HCT116 (cell line): ENCODE results near the gene FCMR. TPM values are rescaled to one million over a fixed set of nuclear protein-coding genes. Genes with fewer than 3 reads are reported as not detected.

ENCODE experiments used
- ATAC-seq: fragments of 200-7000 bp; cut with Tn5 transposase; 2 replicates; pipeline ENCODE4 v1.9.1; 2020; ENCODE audit warnings: mild to moderate bottlenecking, moderate library complexity
- BruUV-seq: library from RNA; stranded (reverse); fragments of 400-500 nt; replicated peaks from 2 replicates; lab custom pipeline; 2021; lab: Mats Ljungman, UMichigan
- CTCF ChIA-PET: fragments of 300-600 bp; sonication (Branson Sonifier 250); formaldehyde crosslinking; loops from one replicate; lab custom pipeline; 2021; ENCODE audit warnings: antibody characterized with exemption; lab: Charles Lee
- POLR2A ChIA-PET: fragments of 300-600, 350-600 bp; sonication (Branson Sonifier 250); formaldehyde crosslinking; loops from one replicate; lab custom pipeline; 2021; ENCODE audit warnings: antibody characterized with exemption; lab: Charles Lee
- RAD21 ChIA-PET, 2 experiments: fragments of 300-600 bp; sonication (Branson Sonifier 250); formaldehyde crosslinking; loops; one replicate each; lab custom pipeline; 2023; ENCODE audit warnings: low total read pairs in 2 of 2; ENCODE audit not compliant: uncharacterized antibody in 2 of 2, unreplicated experiment in 2 of 2, low non-redundant PET in 1 of 2; lab: Charles Lee
- DNase-seq: peaks from one replicate; pipeline ENCODE4 v3.0.0-alpha.2; 2010; ENCODE audit warnings: low read depth, low spot score
- H2AFZ ChIP-seq: fragments of 200-600 bp; shearing (Covaris generic), sonication (generic); 2 replicates; pipeline ENCODE4 v1.6.1; 2017; ENCODE audit warnings: low read depth, mixed run types, mixed read lengths, antibody characterized with exemption, low read length; ENCODE audit not compliant: poor library complexity, severe bottlenecking
- H3K27ac ChIP-seq: 2 replicates; pipeline ENCODE4 v1.5.1; 2012; ENCODE audit warnings: low read depth, low read length
- H3K27me3 ChIP-seq: fragments of 200-600 bp; sonication (generic); 2 replicates; pipeline ENCODE4 v1.6.1; 2016; ENCODE audit warnings: mixed run types, low read length, mixed read lengths; ENCODE audit not compliant: insufficient read depth
- H3K36me3 ChIP-seq, 2 experiments: fragments of 200-500 bp in 1 of 2; fragments of 200-600 bp in 1 of 2; sonication (Bioruptor generic) in 1 of 2; sonication (generic) in 1 of 2; 2 replicates each; pipeline versions ENCODE4 v1.5.1 to v1.6.1; 2014 to 2016; ENCODE audit warnings: low read length in 2 of 2, inconsistent platforms in 1 of 2, mixed read lengths in 1 of 2, mixed run types in 1 of 2; ENCODE audit not compliant: insufficient read depth in 2 of 2, control insufficient read depth in 1 of 2
- H3K4me1 ChIP-seq, 2 experiments: fragments of 200-600 bp in 1 of 2; sonication (generic) in 1 of 2; 2 replicates each; pipeline versions ENCODE4 v1.5.1 to v1.6.1; 2012 to 2017; ENCODE audit warnings: low read length in 2 of 2, inconsistent platforms in 1 of 2, mild to moderate bottlenecking in 1 of 2, mixed read lengths in 1 of 2, mixed run types in 1 of 2, moderate library complexity in 1 of 2; ENCODE audit not compliant: insufficient read depth in 2 of 2, control insufficient read depth in 1 of 2
- H3K4me2 ChIP-seq: fragments of 200-600 bp; sonication (generic); 2 replicates; pipeline ENCODE4 v1.6.1; 2017; ENCODE audit warnings: mixed run types, low read length, mixed read lengths
- H3K4me3 ChIP-seq, 2 experiments: fragments of 200-600 bp in 1 of 2; sonication (generic) in 1 of 2; replicated peaks in 1 of 2; 2 replicates each; pipeline ENCODE4 v1.5.1; 2011 to 2016; ENCODE audit warnings: low read length in 2 of 2, control low read depth in 1 of 2, low read depth in 1 of 2, mild to moderate bottlenecking in 1 of 2, mixed read lengths in 1 of 2, mixed run types in 1 of 2
- H3K79me2 ChIP-seq: fragments of 200-600 bp; sonication (generic); 2 replicates; pipeline ENCODE4 v1.6.1; 2017; ENCODE audit warnings: mild to moderate bottlenecking, mixed run types, low read length, moderate library complexity, mixed read lengths; ENCODE audit not compliant: insufficient read depth
- H3K9ac ChIP-seq: fragments of 200-600 bp; sonication (generic); 2 replicates; pipeline ENCODE4 v1.6.1; 2016; ENCODE audit warnings: low read length, mixed read lengths
- H3K9me2 ChIP-seq: fragments of 200-600 bp; sonication (generic), shearing (Covaris generic); 2 replicates; pipeline ENCODE4 v1.6.1; 2017; ENCODE audit warnings: mixed run types, mild to moderate bottlenecking, moderate library complexity; ENCODE audit not compliant: insufficient read depth
- H3K9me3 ChIP-seq, 2 experiments: fragments of 200-500 bp in 1 of 2; fragments of 200-600 bp in 1 of 2; sonication (Bioruptor generic) in 1 of 2; sonication (generic) in 1 of 2; 2 replicates each; pipeline ENCODE4 v1.6.1; 2014 to 2017; ENCODE audit warnings: low read length in 2 of 2, mixed read lengths in 2 of 2, inconsistent platforms in 1 of 2, low read depth in 1 of 2, mild to moderate bottlenecking in 1 of 2, mixed run types in 1 of 2, moderate library complexity in 1 of 2; ENCODE audit not compliant: control insufficient read depth in 1 of 2, insufficient read depth in 1 of 2
- H4K20me1 ChIP-seq: fragments of 200-600 bp; sonication (generic), shearing (Covaris generic); 2 replicates; pipeline ENCODE4 v1.6.1; 2017; ENCODE audit warnings: mixed run types, mild to moderate bottlenecking, moderate library complexity; ENCODE audit not compliant: insufficient read depth
- CBX3 ChIP-seq: IDR thresholded peaks from 2 replicates; pipeline ENCODE4 v1.6.1; 2012; ENCODE audit warnings: low read depth
- CEBPB ChIP-seq: IDR thresholded peaks from 2 replicates; pipeline ENCODE4 v1.6.1; 2012; ENCODE audit warnings: low read depth
- CTCF ChIP-seq, 3 experiments: fragments of 200-600 bp in 1 of 3; sonication (generic) in 1 of 3; IDR thresholded peaks in 2 of 3; conservative IDR thresholded peaks in 1 of 3; 2 replicates each; pipeline ENCODE4 v1.5.1; 2012 to 2017; ENCODE audit warnings: low read depth in 2 of 3, low read length in 2 of 3, antibody characterized with exemption in 1 of 3, borderline replicate concordance in 1 of 3, control low read depth in 1 of 3, mild to moderate bottlenecking in 1 of 3, mixed read lengths in 1 of 3, mixed run types in 1 of 3, moderate library complexity in 1 of 3; ENCODE audit not compliant: insufficient read depth in 1 of 3
- ELF1 ChIP-seq: IDR thresholded peaks from 2 replicates; pipeline ENCODE4 v1.6.1; 2012; ENCODE audit warnings: low read depth, borderline replicate concordance
- FOSL1 ChIP-seq: IDR thresholded peaks from 2 replicates; pipeline ENCODE4 v1.6.1; 2012; ENCODE audit warnings: low read depth
- JUND ChIP-seq: IDR thresholded peaks from 2 replicates; pipeline ENCODE4 v1.6.1; 2012
- POLR2A ChIP-seq: IDR thresholded peaks from 2 replicates; pipeline ENCODE4 v1.7.0; 2011; ENCODE audit warnings: borderline replicate concordance; ENCODE audit not compliant: insufficient read depth, insufficient read length; ENCODE audit errors: extremely low read depth
- POLR2AphosphoS5 ChIP-seq: IDR thresholded peaks from 2 replicates; pipeline ENCODE4 v1.6.1; 2011; ENCODE audit warnings: mild to moderate bottlenecking, low read depth, low read length, moderate library complexity
- SIN3A ChIP-seq: IDR thresholded peaks from 2 replicates; pipeline ENCODE4 v1.6.1; 2012; ENCODE audit warnings: low read depth
- SRF ChIP-seq: IDR thresholded peaks from 2 replicates; pipeline ENCODE4 v1.6.1; 2012; ENCODE audit warnings: low read depth
- TCF7L2 ChIP-seq: IDR thresholded peaks from 2 replicates; pipeline ENCODE4 v1.7.0; 2011; ENCODE audit warnings: borderline replicate concordance, inconsistent platforms; ENCODE audit not compliant: insufficient read depth, insufficient read length; ENCODE audit errors: extremely low read depth
- YY1 ChIP-seq: IDR thresholded peaks from 2 replicates; pipeline ENCODE4 v1.6.1; 2011; ENCODE audit warnings: low read length, low read depth, moderate library complexity, mild to moderate bottlenecking; ENCODE audit not compliant: insufficient replicate concordance; ENCODE audit errors: extremely low read depth
- ZFX ChIP-seq: fragments of 450-650 bp; IDR thresholded peaks from 2 replicates; pipeline ENCODE4 v1.6.1; 2017
- ZNF274 ChIP-seq: fragments of 200-500 bp; sonication (Bioruptor generic); IDR thresholded peaks from 2 replicates; pipeline ENCODE4 v1.6.1; 2014; ENCODE audit warnings: mild to moderate bottlenecking, low read depth, low read length, inconsistent platforms
- intact Hi-C: fragments of 100-400 bp; cut with micrococcal nuclease; formaldehyde crosslinking; loops from 2 replicates; pipeline ENCODE4 v1.10.0; 2022
- total RNA-seq: library from RNA; stranded (reverse); gene quantifications from one replicate; pipeline ENCODE4 v1.2.1, GENCODE V29; 2021; ENCODE audit not compliant: unreplicated experiment
- TF ChIP-seq, protein P1 (sequence below): IDR thresholded peaks from 2 replicates; pipeline ENCODE4 v1.6.1; 2011; ENCODE audit warnings: mild to moderate bottlenecking, low read length, moderate library complexity; ENCODE audit not compliant: insufficient replicate concordance; ENCODE audit errors: extremely low read depth
- TF ChIP-seq, protein P2 (sequence below): IDR thresholded peaks from 2 replicates; pipeline ENCODE4 v1.6.1; 2012

FCMR gene
- total RNA-seq, 1 experiment from 2014 or later, result 0.61 TPM

DNA sequence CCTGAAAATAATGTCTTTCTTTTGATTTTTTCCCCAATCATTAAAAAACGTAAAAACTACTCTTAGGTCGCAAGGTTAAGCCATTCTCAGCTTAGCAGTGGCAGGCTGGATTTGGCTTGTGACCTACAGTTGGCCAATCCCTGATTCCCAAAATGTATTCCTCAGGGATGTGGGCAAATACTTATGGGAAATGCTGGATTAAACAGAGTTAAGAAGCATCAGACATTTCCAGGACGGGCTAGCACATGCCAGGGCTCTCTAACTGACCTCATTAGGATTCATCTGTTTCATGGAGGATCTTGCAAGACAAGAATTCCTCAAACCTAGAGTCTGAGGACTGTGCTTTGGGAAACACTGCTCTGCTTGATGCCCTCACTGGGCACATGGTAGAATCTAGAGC lies 25.5 kb downstream of the FCMR start:
- Histone ChIP-seq H3K79me2 (no peaks in the 10 kb centered on the region), H3K4me3 (no peak overlapping the region), H3K4me2 (no peak overlapping the region), H3K27ac (no peak overlapping the region), H4K20me1 (no peaks in the 10 kb centered on the region), H3K9me2 (no peaks in the 10 kb centered on the region), H3K4me1 (peaks cover 9 to 18% of the 10 kb centered on the region in 2 experiments), H3K9me3 (no peaks in the 10 kb centered on the region), H3K9ac (no peak overlapping the region), H3K36me3 (no peaks in the 10 kb centered on the region), H2AFZ (no peak overlapping the region), H3K27me3 (no peaks in the 10 kb centered on the region)
- ATAC-seq, result no peak
- BruUV-seq, result no TSS peak
- POLR2A ChIA-PET, result no interaction called here
- RAD21 ChIA-PET, result no interaction called here
- CTCF ChIA-PET, result interaction anchor here (0.7 kb wide), 1 partner anchor 16 kb away, joined by 3 read pairs; no protein-coding TSS in a partner anchor
- intact Hi-C loops, result no loop called here
- DNase-seq, result no peak
- no peak for TF ChIP-seq CEBPB
- no peak for TF ChIP-seq CTCF (IDR thresholded peaks at IDR 0.05 in 2 of 3, conservative IDR thresholded peaks at IDR 0.05 in 1 of 3; ENCODE audit: borderline replicate concordance in 1 of 3, insufficient read depth in 1 of 3, low read depth in 2 of 3, low read length in 2 of 3)
- no peak for TF ChIP-seq SRF
- no peak for TF ChIP-seq ELF1
- TF ChIP-seq TCF7L2, result no peak
- TF ChIP-seq POLR2AphosphoS5, result no peak
- TF ChIP-seq YY1, result no peak
- no peak for TF ChIP-seq POLR2A
- no peak for TF ChIP-seq ZFX
- TF ChIP-seq, protein P1, sequence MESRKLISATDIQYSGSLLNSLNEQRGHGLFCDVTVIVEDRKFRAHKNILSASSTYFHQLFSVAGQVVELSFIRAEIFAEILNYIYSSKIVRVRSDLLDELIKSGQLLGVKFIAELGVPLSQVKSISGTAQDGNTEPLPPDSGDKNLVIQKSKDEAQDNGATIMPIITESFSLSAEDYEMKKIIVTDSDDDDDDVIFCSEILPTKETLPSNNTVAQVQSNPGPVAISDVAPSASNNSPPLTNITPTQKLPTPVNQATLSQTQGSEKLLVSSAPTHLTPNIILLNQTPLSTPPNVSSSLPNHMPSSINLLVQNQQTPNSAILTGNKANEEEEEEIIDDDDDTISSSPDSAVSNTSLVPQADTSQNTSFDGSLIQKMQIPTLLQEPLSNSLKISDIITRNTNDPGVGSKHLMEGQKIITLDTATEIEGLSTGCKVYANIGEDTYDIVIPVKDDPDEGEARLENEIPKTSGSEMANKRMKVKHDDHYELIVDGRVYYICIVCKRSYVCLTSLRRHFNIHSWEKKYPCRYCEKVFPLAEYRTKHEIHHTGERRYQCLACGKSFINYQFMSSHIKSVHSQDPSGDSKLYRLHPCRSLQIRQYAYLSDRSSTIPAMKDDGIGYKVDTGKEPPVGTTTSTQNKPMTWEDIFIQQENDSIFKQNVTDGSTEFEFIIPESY, result no peak
- no peak for TF ChIP-seq FOSL1
- no peak for TF ChIP-seq CBX3
- TF ChIP-seq ZNF274, result no peak
- TF ChIP-seq JUND, result no peak
- TF ChIP-seq, protein P2, sequence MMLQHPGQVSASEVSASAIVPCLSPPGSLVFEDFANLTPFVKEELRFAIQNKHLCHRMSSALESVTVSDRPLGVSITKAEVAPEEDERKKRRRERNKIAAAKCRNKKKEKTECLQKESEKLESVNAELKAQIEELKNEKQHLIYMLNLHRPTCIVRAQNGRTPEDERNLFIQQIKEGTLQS, result no peak
- TF ChIP-seq SIN3A, result no peak
